Prostate gland (tissue), 2 donors: ENCODE measurements around the gene PHF20. TPM values are rescaled to one million over a fixed set of nuclear protein-coding genes. Genes with fewer than 3 reads are reported as not detected.

Experiments used
- DNase-seq: peaks from one replicate; pipeline ENCODE4 v3.0.0-alpha.2; 2019; ENCODE audit warnings: low spot score
- H3K27ac ChIP-seq, 2 donors: fragments of 200-600 bp; sonication (generic); 2 replicates each; pipeline ENCODE4 v1.5.1; 2017 to 2019
- H3K27me3 ChIP-seq: fragments of 200-600 bp; sonication (generic); replicated peaks from 2 replicates; pipeline ENCODE4 v1.5.1; 2019; ENCODE audit not compliant: insufficient read depth
- H3K36me3 ChIP-seq, 2 donors: fragments of 200-600 bp; sonication (generic); 1 replicate in 1 of 2; 2 replicates in 1 of 2; pipeline versions ENCODE4 v1.5.1 to v1.8.1; 2017 to 2019
- H3K4me1 ChIP-seq: fragments of 200-600 bp; sonication (generic); replicated peaks from 2 replicates; pipeline ENCODE4 v1.5.1; 2019
- H3K4me3 ChIP-seq, 2 donors: fragments of 200-600 bp; sonication (generic); 2 replicates each; pipeline ENCODE4 v1.5.1; 2017 to 2019
- H3K9me3 ChIP-seq: fragments of 200-600 bp; sonication (generic); 2 replicates; pipeline ENCODE4 v1.5.1; 2017
- CTCF ChIP-seq, 4 experiments: fragments of 200-600 bp in 2 of 4; fragments of 450-650 bp in 2 of 4; sonication (generic) in 2 of 4; IDR thresholded peaks; 1 replicate in 3 of 4; 2 replicates in 1 of 4; pipeline ENCODE4 v1.5.1; 2016 to 2019; ENCODE audit warnings: antibody characterized with exemption in 4 of 4, mild to moderate bottlenecking in 2 of 4, moderate library complexity in 2 of 4
- POLR2A ChIP-seq: fragments of 450-650 bp; IDR thresholded peaks from one replicate; pipeline ENCODE4 v1.6.1; 2016; ENCODE audit warnings: antibody characterized with exemption, mild to moderate bottlenecking
- POLR2AphosphoS5 ChIP-seq: sonication (generic); formaldehyde crosslinking; IDR thresholded peaks from one replicate; pipeline ENCODE4 v1.6.1; 2017; ENCODE audit warnings: antibody characterized with exemption
- WGBS: methylation state at CpG from one replicate; pipeline ENCODE4 v1.1.5; 2018; 5-methylcytosine and 5-hydroxymethylcytosine counted together
- intact Hi-C: fragments of 100-400 bp; cut with DNase I; formaldehyde crosslinking; loops from one replicate; pipeline ENCODE4 v1.14.2; 2022
- total RNA-seq, 2 donors: library from RNA; depleted of rRNA; stranded (reverse); fragments of >200 nt; gene quantifications; one replicate each; pipeline ENCODE4 v1.1.0, GENCODE V29; 2016

The PHF20 gene
- total RNA-seq, 2 donors from 2014 or later = 34.7 to 61.1 TPM

- Histone ChIP-seq H3K9me3 (no peaks in the 10 kb centered on the region), H3K4me1 (peaks cover 1% of the 10 kb centered on the region), H3K36me3 (no peaks in the 10 kb centered on the region), H3K4me3 (no peak overlapping the region), H3K27me3 (no peaks in the 10 kb centered on the region), H3K27ac (peak overlapping the region; percentile 65 to 73)
- intact Hi-C loops = loop anchor here (2.0 kb wide), 1 partner anchor 25 kb away; the partner anchor contains the start of gene RBM39
- 58% methylated on average over 11 of the region's 12 CpGs for WGBS
- peak; percentile 49 for DNase-seq
- TF ChIP-seq POLR2AphosphoS5 (peak; percentile 52), POLR2A (no peak)
Measured at GRCh38 chr20:35767683-35768481, 3.9 kb upstream of the PHF20 start.

DNA sequence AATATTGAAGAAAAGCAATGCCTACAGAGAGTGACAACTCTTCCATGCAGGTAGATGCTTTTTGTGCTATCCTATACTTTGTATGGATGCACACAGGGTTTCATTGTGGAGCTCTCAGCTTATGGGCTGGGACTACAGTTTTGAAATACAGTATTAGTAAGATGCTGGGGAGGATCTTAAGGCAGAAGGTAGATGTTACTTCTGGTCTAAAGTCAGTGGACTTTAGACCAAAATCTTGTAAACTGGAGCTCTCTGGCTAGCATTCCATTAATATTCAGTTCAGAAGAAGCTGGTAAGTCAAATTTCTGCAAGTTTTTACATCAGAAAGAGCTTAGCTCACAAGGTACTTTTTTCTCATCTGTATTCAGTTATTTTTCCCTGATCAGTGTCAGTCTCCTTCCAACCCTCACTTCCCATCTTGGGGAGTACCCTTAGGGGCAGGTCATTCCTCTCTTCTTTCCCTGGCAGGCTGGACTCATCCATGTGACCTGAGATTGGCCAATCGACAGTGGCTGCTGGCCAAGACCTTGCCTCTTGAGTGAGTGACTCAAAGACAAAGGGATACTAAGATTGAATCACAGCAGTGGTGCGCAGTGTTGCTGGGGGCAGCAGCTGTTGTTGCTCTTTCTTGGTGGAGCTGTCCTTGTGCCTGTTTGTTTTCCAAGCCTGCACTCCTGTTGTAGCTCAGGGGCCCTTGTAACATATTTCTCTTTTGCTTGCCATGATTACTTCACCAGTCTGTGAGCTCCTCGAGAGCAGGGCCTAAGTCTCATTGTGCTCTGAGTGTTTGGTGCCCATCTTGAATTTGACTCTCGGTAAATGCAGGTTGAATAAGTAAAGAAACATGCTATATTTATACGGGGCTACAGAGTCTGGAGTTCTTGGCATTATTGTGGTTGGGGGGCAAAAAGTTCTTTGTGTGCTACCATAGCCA is 2.8 kb upstream of the PHF20 start:
- no peaks in the 10 kb centered on the region for H3K36me3 ChIP-seq
- intact Hi-C loops = loop anchor here (2.0 kb wide), 1 partner anchor 26 kb away; the partner anchor contains the start of gene RBM39
- H3K27ac ChIP-seq = peak overlapping the region; percentile 65 to 73
- peak; percentile 84 for TF ChIP-seq POLR2AphosphoS5
- TF ChIP-seq POLR2A = no peak
- H3K4me3 ChIP-seq = no peak overlapping the region
- H3K27me3 ChIP-seq = no peaks in the 10 kb centered on the region
- 42% methylated on average over 5 of the region's 5 CpGs for WGBS
- H3K9me3 ChIP-seq = no peaks in the 10 kb centered on the region
- peak; percentile 71 for DNase-seq
- peaks cover 3% of the 10 kb centered on the region for H3K4me1 ChIP-seq

GRCh38 chr20:35771367-35771688 is 487 bp upstream of the PHF20 start:
- TF ChIP-seq POLR2AphosphoS5 (no peak), POLR2A (no peak)
- peak overlapping the region; percentile 64 to 70 for H3K4me3 ChIP-seq

GRCh38 chr20:35772563-35773058 is 796 bp downstream of the PHF20 start:
- intact Hi-C loops = loop anchor here (5.0 kb wide), 1 partner anchor 95 kb away; no protein-coding TSS in a partner anchor
- 11% methylated on average over 8 of the region's 8 CpGs for WGBS
- no peak for DNase-seq

More at GRCh38 chr20:35771367-35771688, 487 bp upstream of the PHF20 start:
- intact Hi-C loops = loop anchor here (5.0 kb wide), 1 partner anchor 96 kb away; no protein-coding TSS in a partner anchor
- no peaks in the 10 kb centered on the region for H3K27me3 ChIP-seq
- H3K27ac ChIP-seq = peak overlapping the region; percentile 94 to 95
- no peak for DNase-seq
- WGBS = 77% methylated on average over 9 of the region's 9 CpGs
- H3K36me3 ChIP-seq = no peaks in the 10 kb centered on the region
- H3K9me3 ChIP-seq = no peaks in the 10 kb centered on the region
- peaks cover 3% of the 10 kb centered on the region for H3K4me1 ChIP-seq

DNA sequence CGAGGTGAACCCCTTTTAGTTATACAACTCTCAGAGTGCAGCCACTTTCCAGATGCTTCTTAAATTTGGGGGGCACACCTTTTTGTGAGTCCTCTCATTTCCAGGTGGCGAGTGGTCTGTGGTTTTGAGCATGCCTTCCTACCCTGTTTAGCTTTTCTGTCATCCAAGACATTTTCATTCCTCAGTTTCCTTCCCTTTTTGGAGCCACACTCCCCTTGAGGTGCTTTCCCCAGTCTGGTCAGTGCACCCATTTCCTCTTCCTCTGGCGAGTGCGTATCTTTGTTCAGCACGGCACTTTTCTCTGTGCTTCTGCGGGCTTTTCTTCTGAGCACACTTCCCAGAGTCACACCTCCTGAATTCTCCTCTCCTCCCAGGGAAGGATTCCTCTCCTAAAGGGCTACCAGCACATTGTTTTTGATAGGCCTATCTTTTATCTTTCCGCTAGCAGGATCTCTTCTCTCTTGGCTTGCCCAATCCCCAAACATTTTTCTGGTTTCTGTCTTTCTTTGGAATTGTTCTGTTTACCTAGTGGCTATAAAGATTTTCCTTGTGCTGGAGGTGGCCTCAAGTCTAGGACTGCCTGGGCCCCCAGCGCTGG is 1.4 kb downstream of the PHF20 start:
- H3K9me3 ChIP-seq = no peaks in the 10 kb centered on the region
- TF ChIP-seq CTCF (IDR thresholded peaks at IDR 0.05) (no peak), POLR2AphosphoS5 (peak; percentile 15)
- peak overlapping the region; percentile 64 to 70 for H3K4me3 ChIP-seq
- intact Hi-C loops = loop anchor here (5.0 kb wide), 1 partner anchor 94 kb away; no protein-coding TSS in a partner anchor
- H3K36me3 ChIP-seq = no peaks in the 10 kb centered on the region
- 55% methylated on average over 8 of the region's 8 CpGs for WGBS
- DNase-seq = no peak
- no peaks in the 10 kb centered on the region for H3K27me3 ChIP-seq
- peak overlapping the region; percentile 94 to 95 for H3K27ac ChIP-seq
- H3K4me1 ChIP-seq = peaks cover 11% of the 10 kb centered on the region

More at GRCh38 chr20:35772563-35773058, 796 bp downstream of the PHF20 start:
- Histone ChIP-seq H3K9me3 (no peaks in the 10 kb centered on the region), H3K27ac (peak overlapping the region; percentile 94 to 95), H3K36me3 (no peaks in the 10 kb centered on the region), H3K4me1 (peaks cover 11% of the 10 kb centered on the region), H3K27me3 (no peaks in the 10 kb centered on the region), H3K4me3 (peak overlapping the region; percentile 64 to 70)
- no peak for TF ChIP-seq POLR2A
- no peak for TF ChIP-seq CTCF (IDR thresholded peaks at IDR 0.05)
